Stimulated activated CD4-positive, alpha-beta T cell treated with anti-CD3 and anti-CD28 coated beads, Interleukin-1b, Interleukin-23, amount 100 ng/mL, for 1 hour (primary cell): Measurements from ENCODE around the gene STK40.
A peak's percentile ranks its signal among the peaks of the same experiment; 100 is the strongest.

Experiments
- DNase-seq, 2 donors: peaks; one replicate each; pipeline ENCODE4 v3.0.0-alpha.2; 2020; ENCODE audit warnings: low read depth in 2 of 2

The STK40 gene, protein sequence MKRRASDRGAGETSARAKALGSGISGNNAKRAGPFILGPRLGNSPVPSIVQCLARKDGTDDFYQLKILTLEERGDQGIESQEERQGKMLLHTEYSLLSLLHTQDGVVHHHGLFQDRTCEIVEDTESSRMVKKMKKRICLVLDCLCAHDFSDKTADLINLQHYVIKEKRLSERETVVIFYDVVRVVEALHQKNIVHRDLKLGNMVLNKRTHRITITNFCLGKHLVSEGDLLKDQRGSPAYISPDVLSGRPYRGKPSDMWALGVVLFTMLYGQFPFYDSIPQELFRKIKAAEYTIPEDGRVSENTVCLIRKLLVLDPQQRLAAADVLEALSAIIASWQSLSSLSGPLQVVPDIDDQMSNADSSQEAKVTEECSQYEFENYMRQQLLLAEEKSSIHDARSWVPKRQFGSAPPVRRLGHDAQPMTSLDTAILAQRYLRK

GRCh38 chr1:36385410-36386264, at the start of gene STK40:
Gene STK40, minus strand, starts transcription at chr1:36385924. Its CDS starts 24,592 bp downstream, at chr1:36361332.
- DNase-seq: peak; percentile 97 to 98

- DNase-seq: no peak
These were observed 47.4 kb upstream of the STK40 start for GRCh38 chr1:36433102-36433501.

DNA sequence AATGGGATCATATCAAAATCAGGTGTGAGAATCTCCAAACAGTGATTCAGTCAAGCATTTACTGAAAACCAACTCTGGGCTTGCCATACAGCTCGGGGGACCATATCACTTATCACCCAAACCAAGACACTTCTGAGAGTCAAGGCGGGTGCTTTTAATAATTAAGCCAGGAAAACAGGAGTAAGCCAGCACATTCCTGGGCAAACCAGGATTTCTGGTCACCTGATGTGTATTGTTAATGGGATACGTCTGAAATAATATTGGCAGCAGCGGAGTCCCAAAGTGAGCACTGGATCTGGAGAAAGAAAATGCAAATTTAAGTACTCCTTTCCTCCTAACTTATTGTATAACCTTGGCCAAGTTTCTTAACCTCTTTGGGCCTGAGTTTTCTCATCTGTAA, 46.9 kb upstream of the STK40 start:
- no peak for DNase-seq

GRCh38 chr1:36425791-36426190, 40.1 kb upstream of the STK40 start:
- DNase-seq: no peak

GRCh38 chr1:36421649-36422048, 35.9 kb upstream of the STK40 start:
- no peak for DNase-seq

GRCh38 chr1:36420836-36421317, 35.2 kb upstream of the STK40 start:
- DNase-seq: peak; percentile 81 to 93

DNA sequence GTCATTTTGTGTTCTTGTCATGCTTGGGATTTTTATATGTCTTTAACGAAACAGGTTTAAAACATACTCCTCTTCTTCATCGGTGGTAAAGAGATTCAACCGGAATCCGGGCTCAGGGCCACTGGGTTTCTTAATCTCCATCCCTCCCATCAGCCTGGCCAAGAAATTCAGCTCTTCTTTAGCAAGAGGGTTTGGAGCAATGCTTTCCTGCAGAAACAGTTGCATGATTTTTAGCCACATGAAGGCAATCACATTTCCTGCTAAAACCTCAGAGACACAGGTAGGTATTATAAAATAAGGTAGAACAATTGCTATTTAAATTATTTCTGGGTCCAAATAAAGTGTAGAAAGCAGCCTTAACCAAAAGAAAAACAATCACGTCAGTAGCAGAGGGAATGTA, 34.7 kb upstream of the STK40 start:
- DNase-seq: no peak

DNA sequence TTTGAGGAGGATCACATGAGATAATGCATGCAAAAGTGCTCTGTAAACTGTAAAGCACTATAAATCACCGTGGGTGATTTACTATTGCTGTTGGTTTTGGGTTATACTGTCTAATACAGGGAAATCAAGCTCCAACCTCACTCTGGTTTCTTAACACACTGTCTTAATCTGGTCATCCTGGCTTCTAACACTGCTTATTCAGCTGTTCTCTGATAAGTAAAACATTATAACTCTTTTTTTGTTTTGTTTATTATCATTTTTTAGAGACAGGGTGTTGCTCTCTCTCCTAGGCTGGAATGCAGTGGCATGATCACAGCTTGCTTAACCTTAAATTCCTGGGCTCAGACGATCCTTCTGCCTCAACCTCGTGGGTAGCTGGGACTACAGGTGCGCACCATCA, 33.8 kb upstream of the STK40 start:
- DNase-seq: no peak

GRCh38 chr1:36419140-36419539, 33.4 kb upstream of the STK40 start:
- no peak for DNase-seq

DNA sequence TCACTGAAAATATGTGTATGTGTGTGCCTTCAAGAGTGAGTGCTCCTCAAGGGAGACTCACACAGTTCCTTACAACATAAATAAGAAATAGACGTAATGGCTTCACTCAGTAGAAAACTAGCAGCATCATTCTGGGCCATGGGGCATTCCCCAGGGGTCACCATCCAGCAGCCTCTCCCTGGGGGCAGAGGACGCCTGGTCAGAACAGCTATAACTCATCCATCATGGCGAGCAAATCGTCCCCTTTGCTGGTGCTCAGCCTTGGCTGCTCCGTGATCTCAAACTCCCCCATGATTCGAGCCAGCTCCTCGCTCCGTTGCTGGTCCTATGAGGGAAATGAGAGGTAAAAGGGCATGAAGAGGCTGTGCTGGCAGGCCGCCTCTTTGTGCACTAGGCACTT, 32.2 kb upstream of the STK40 start:
- no peak for DNase-seq

DNA sequence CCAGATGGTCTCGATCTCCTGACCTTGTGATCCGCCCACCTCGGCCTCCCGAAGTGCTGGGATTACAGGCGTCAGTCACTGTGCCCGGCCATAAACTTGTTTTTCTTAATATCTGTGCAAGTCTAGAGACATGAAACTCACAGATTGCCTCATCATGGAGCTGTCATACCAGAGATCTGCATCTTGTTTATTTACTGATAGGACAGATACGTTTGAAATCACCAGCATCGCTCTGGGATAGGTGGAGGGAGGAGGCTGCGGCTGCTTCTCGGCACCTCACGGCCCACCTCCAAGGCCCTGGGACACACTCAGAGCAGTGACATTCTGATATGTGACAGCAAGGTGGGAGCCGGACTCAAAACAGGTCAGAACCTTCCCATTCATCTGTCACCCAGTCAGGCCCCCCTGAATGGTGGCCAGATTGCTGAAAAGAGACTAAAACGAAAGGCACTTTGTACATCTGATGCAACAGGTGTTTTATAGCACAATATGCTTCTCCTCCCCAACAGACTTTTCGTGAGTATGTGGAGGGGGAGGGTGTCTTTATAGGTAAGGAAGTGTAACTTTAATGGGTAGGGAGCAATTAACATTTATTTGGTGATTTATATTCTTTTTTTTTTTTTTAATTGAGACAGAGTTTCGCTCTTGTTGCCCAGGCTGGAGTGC, 30.1 kb upstream of the STK40 start:
- no peak for DNase-seq

GRCh38 chr1:36414384-36414783, 28.7 kb upstream of the STK40 start:
- no peak for DNase-seq

DNA sequence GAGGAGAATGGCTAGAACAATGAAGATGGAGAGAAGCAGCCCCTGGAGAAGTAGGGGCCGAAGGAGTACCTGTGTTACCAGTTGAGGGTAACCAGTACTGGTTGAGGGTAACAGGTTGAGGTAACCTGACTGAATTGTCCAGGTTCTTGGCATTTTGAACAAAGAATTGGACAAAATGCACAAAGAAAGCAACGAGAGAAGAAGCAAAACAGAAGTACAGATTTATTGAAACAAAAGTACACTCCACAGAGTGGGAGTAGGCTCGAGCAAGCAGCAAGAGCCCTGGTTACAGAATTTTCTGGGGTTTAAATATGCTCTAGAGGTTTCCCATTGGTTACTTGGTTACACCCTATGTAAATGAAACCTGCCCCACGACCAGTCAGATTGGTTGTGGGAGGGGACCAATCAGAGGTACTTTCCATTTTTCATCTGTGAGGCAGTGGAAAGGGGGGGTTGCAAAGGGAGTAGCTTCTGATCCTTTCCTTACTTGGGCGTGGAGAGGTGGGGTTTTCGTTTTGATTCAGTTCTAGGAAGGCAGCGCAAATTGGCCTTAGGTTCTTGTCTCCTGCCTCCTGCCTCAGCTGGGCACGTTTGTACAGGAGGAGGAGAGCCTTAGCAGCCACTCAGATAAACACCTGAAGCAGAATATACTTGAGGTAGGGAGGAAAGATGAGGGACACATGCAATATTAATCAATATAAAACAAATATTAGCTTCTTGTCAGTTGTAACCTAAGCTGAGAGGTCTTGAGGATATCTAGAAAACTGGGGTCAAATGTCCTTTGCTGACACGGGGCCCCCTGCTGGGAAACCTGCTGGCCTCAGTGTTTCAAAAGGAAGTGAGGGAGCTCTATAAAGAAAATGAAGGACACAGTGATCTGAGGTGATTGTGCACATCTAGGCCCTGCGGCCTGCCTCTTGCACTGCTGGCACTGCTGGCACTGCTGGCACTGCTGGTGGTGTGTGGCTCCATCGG, 26.2 kb upstream of the STK40 start:
- DNase-seq: no peak

DNA sequence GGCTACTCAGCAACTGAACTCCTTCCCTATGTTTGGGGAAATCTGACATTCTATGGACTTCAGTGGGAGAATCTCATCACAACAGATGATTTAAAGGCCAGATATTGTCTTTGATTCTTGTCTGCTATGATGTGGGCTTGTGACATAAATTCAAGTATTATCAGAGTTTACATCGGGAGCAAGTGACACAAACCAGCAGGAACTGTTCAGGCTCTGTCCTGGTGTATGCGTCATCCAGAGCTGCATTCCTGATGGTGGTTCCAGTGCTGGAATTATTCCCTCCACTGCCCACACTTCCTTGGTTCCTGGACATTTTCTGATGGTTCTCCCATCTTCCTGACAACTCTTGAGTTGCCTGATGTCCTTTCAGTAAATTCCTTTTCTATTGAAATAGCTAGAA, 22.8 kb upstream of the STK40 start:
- no peak for DNase-seq

DNA sequence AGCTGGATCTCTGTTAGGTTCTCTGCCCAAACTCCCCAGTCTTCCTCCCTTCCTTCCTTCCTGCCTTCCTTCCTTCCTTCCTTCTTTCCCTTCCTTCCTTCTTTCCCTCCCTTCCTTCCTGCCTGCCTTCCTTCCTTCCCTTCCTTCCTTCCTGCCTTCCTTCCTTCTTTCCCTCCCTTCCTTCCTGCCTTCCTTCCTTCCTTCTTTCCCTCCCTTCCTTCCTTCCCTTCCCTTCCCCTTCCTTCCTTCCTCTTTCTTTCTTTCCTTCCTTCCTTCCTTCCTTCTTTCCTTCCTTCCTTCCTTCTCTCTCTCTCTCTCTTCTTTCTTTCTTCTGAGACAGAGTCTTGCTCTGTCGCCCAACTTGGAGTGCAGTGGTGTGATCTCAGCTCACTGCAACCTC, 20.7 kb upstream of the STK40 start:
- no peak for DNase-seq

- no peak for DNase-seq
These were observed 16.8 kb upstream of the STK40 start for GRCh38 chr1:36402504-36402890.

- DNase-seq: no peak
These were observed 16.1 kb upstream of the STK40 start for GRCh38 chr1:36401602-36402503.

DNA sequence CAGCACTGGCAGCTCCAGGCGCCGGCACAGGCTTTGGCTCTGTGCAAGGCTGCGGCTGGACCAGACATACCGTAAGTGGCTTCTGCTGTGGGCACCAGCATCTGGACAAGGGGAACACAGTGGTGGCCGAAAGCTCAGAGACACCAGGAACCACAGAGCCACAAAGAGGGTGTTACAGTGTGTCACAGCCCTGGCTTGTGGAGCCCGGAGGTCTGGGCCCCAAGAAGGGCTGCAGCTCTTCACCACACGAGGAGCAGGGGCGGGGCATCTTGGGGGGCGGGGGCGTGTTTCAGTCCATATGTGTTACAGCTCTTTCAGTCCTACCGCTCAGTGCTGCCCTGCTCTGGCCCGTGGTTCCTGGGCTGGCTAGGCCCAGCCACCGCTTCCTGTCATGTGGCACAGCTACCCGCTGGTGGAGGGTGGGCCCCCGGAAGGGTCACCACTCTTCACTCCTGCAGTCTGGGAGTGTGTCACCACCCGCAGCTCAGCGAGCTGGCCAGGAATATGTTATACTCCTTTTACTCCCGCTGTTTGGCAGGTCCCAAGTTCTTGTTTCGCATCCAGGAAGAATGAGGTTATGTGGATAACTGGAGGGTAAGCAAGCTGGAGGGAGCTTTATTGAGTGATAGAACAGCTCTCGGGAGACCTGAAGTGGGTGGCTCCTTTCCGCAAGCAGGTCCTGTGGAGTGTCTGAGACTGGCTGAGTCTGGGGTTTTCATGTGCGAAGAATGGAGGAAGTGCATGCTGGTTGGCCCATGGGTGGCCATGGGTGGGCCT, 15.3 kb upstream of the STK40 start:
- DNase-seq: no peak

- no peak for DNase-seq
These were observed 14.7 kb upstream of the STK40 start for GRCh38 chr1:36400514-36400824.
